Thyroid gland (tissue), 4 donors: ENCODE data around the gene KRT12. TPM values are rescaled to one million over a fixed set of nuclear protein-coding genes. Genes with fewer than 3 reads are reported as not detected.

Experiments
- DNase-seq, 2 donors: peaks; one replicate each; pipeline ENCODE4 v3.0.0-alpha.2; 2019
- H3K27ac ChIP-seq, 3 donors: fragments of 200-600 bp; sonication (generic); 1 replicate in 2 of 3; 2 replicates in 1 of 3; pipeline ENCODE4 v1.5.1; 2016 to 2019; ENCODE audit warnings: mild to moderate bottlenecking in 1 of 3, moderate library complexity in 1 of 3
- H3K27me3 ChIP-seq: fragments of 200-600 bp; sonication (generic); one replicate; pipeline ENCODE4 v1.5.1; 2019
- H3K36me3 ChIP-seq, 2 donors: fragments of 200-600 bp; sonication (generic); one replicate each; pipeline ENCODE4 v1.5.1; 2016 to 2019
- H3K4me1 ChIP-seq, 2 donors: fragments of 200-600 bp; sonication (generic); one replicate each; pipeline ENCODE4 v1.5.1; 2017 to 2019
- H3K4me3 ChIP-seq, 3 donors: fragments of 200-600 bp; sonication (generic); replicated peaks in 1 of 3; 1 replicate in 2 of 3; 2 replicates in 1 of 3; pipeline ENCODE4 v1.5.1; 2016; ENCODE audit warnings: mild to moderate bottlenecking in 1 of 3
- H3K9me3 ChIP-seq: fragments of 200-600 bp; sonication (generic); one replicate; pipeline ENCODE4 v1.5.1; 2017
- CTCF ChIP-seq, 6 experiments: fragments of 200-600 bp in 3 of 6; fragments of 450-650 bp in 3 of 6; sonication (generic) in 3 of 6; IDR thresholded peaks; one replicate each; pipeline ENCODE4 v1.5.1; 2016 to 2019; ENCODE audit warnings: antibody characterized with exemption in 6 of 6, mild to moderate bottlenecking in 2 of 6, inconsistent platforms in 1 of 6, moderate library complexity in 1 of 6
- POLR2A ChIP-seq, 2 donors: fragments of 450-650 bp; IDR thresholded peaks; one replicate each; pipeline ENCODE4 v1.6.1; 2017; ENCODE audit warnings: antibody characterized with exemption in 2 of 2, mild to moderate bottlenecking in 2 of 2, moderate library complexity in 1 of 2
- WGBS, 2 donors: methylation state at CpG; one replicate each; pipeline ENCODE4 v1.1.5; 2017; 5-methylcytosine and 5-hydroxymethylcytosine counted together
- intact Hi-C: fragments of 100-400 bp; cut with DNase I; formaldehyde crosslinking; loops from one replicate; pipeline ENCODE4 v1.15.1; 2023
- total RNA-seq, 4 donors: library from RNA; depleted of rRNA; stranded (reverse); fragments of >200 nt; gene quantifications; one replicate each; pipeline ENCODE4 v1.2.3, GENCODE V29; 2016

KRT12 gene
- total RNA-seq, 4 donors from 2014 or later = not detected

GRCh38 chr17:40836020-40836419 lies 31.0 kb downstream of the KRT12 start:
- Histone ChIP-seq H3K27me3 (no peaks in the 10 kb centered on the region), H3K9me3 (no peaks in the 10 kb centered on the region), H3K4me3 (no peak overlapping the region), H3K36me3 (peaks cover 0 to 7% of the 10 kb centered on the region in 2 donors), H3K27ac (no peak overlapping the region), H3K4me1 (no peaks in the 10 kb centered on the region)
- DNase-seq = no peak
- intact Hi-C loops = no loop called here
- 97% methylated on average over 4 of the region's 4 CpGs for WGBS, 2 donors
- TF ChIP-seq CTCF (IDR thresholded peaks at IDR 0.05) = no peak
- no peak for TF ChIP-seq POLR2A (IDR thresholded peaks at IDR 0.05)

GRCh38 chr17:40833882-40834281 lies 33.1 kb downstream of the KRT12 start:
- H3K27me3 ChIP-seq = no peaks in the 10 kb centered on the region
- H3K27ac ChIP-seq = no peak overlapping the region
- no peaks in the 10 kb centered on the region for H3K9me3 ChIP-seq
- DNase-seq = no peak
- TF ChIP-seq CTCF (IDR thresholded peaks at IDR 0.05) (no peak), POLR2A (IDR thresholded peaks at IDR 0.05) (no peak)
- H3K4me3 ChIP-seq = no peak overlapping the region
- intact Hi-C loops = no loop called here
- H3K4me1 ChIP-seq = no peaks in the 10 kb centered on the region
- peaks cover 0 to 7% of the 10 kb centered on the region in 2 donors for H3K36me3 ChIP-seq

- no peak for DNase-seq
- H3K36me3 ChIP-seq = peaks cover 0 to 7% of the 10 kb centered on the region in 2 donors
- H3K27me3 ChIP-seq = no peaks in the 10 kb centered on the region
- H3K9me3 ChIP-seq = no peaks in the 10 kb centered on the region
- no peak overlapping the region for H3K4me3 ChIP-seq
- H3K27ac ChIP-seq = peak overlapping the region in 1 of 3 donors; percentile 13
- TF ChIP-seq POLR2A (IDR thresholded peaks at IDR 0.05) (no peak), CTCF (IDR thresholded peaks at IDR 0.05) (no peak)
- intact Hi-C loops = no loop called here
- WGBS, 2 donors = 71 to 73% methylated on average over 3 of the region's 3 CpGs
- peaks cover 8% of the 10 kb centered on the region in 2 donors for H3K4me1 ChIP-seq
These were observed 34.2 kb downstream of the KRT12 start for GRCh38 chr17:40832840-40833239.

GRCh38 chr17:40830085-40830776 lies 36.8 kb downstream of the KRT12 start:
- intact Hi-C loops = no loop called here
- H3K27me3 ChIP-seq = no peaks in the 10 kb centered on the region
- H3K4me3 ChIP-seq = no peak overlapping the region
- no peak for DNase-seq
- no peak overlapping the region for H3K27ac ChIP-seq
- no peaks in the 10 kb centered on the region for H3K9me3 ChIP-seq
- WGBS, 2 donors = 90 to 94% methylated on average over 2 of the region's 2 CpGs
- H3K36me3 ChIP-seq = peaks cover 0 to 7% of the 10 kb centered on the region in 2 donors
- TF ChIP-seq POLR2A (IDR thresholded peaks at IDR 0.05) (no peak), CTCF (IDR thresholded peaks at IDR 0.05) (no peak)
- peaks cover 11% of the 10 kb centered on the region in 2 donors for H3K4me1 ChIP-seq

GRCh38 chr17:40828454-40829044 lies 38.5 kb downstream of the KRT12 start:
- H3K27ac ChIP-seq = peak overlapping the region; percentile 8 to 72 (median 57)
- intact Hi-C loops = no loop called here
- peaks cover 11% of the 10 kb centered on the region in 2 donors for H3K4me1 ChIP-seq
- 53 to 55% methylated on average over 4 of the region's 4 CpGs for WGBS, 2 donors
- H3K27me3 ChIP-seq = no peaks in the 10 kb centered on the region
- H3K36me3 ChIP-seq = no peaks in the 10 kb centered on the region
- DNase-seq = peak in 1 of 2 donors; percentile 2
- no peak overlapping the region for H3K4me3 ChIP-seq
- no peaks in the 10 kb centered on the region for H3K9me3 ChIP-seq
- TF ChIP-seq POLR2A (IDR thresholded peaks at IDR 0.05) (no peak), CTCF (IDR thresholded peaks at IDR 0.05) (no peak)
